ENCODE results near the gene PHLDA2.

Gene PHLDA2

GRCh38 chr11:2882396-2883110 lies 46.7 kb downstream of the PHLDA2 start:
- H3K36me3 ChIP-seq (ENCODE audit: control insufficient read depth in 4 of 4, insufficient read depth in 4 of 4, low read length in 3 of 4) = peaks cover 0 to 2% (median 0%) of the 10 kb centered on the region in 4 experiments
- H3K27me3 ChIP-seq (replicated peaks in 2 of 5; ENCODE audit: control insufficient read depth in 4 of 5, insufficient read depth in 5 of 5, low read length in 4 of 5) = no peaks in the 10 kb centered on the region
- no peak overlapping the region for H3K4me3 ChIP-seq (ENCODE audit: control insufficient read depth in 1 of 7, extremely low read depth in 1 of 7, insufficient read depth in 4 of 7, low read depth in 2 of 7, low read length in 6 of 7)
- H3K4me1 ChIP-seq (ENCODE audit: control extremely low read depth in 1 of 4, control insufficient read depth in 4 of 4, insufficient read depth in 4 of 4, low read length in 3 of 4) = peaks cover 0 to 33% (median 31%) of the 10 kb centered on the region in 4 experiments
- ChIA-PET CTCF (interaction anchor here (0.6 to 14.6 kb wide), 10 partner anchors 103 to 452 kb away, joined by 3 to 462 read pairs (median 3); no protein-coding TSS in a partner anchor), POLR2A (no interaction called here)
- 85% methylated on average over 9 of the region's 11 CpGs for WGBS (ENCODE audit: insufficient coverage)
- H3K9me3 ChIP-seq (ENCODE audit: control extremely low read depth in 1 of 5, control insufficient read depth in 4 of 5, insufficient read depth in 2 of 5, low read depth in 1 of 5, low read length in 4 of 5) = peaks cover 0 to 3% (median 0%) of the 10 kb centered on the region in 5 experiments
- H3K27ac ChIP-seq (ENCODE audit: insufficient read depth in 1 of 2, low read depth in 1 of 2, low read length in 2 of 2, poor library complexity in 1 of 2, severe bottlenecking in 2 of 2) = no peak overlapping the region
- DNase-seq = peak in 1 of 3 donors; percentile 24

- WGBS (ENCODE audit: insufficient coverage) = 70% methylated on average over 4 of the region's 12 CpGs
- H3K9me3 ChIP-seq (ENCODE audit: control extremely low read depth in 1 of 5, control insufficient read depth in 4 of 5, insufficient read depth in 2 of 5, low read depth in 1 of 5, low read length in 4 of 5) = peaks cover 0 to 5% (median 0%) of the 10 kb centered on the region in 5 experiments
- CTCF ChIA-PET = interaction anchor here (0.7 to 2.5 kb wide), 5 partner anchors 11 to 349 kb away, joined by 3 to 6 read pairs (median 3); no protein-coding TSS in a partner anchor
- no peaks in the 10 kb centered on the region for H3K27me3 ChIP-seq (replicated peaks in 2 of 5; ENCODE audit: control insufficient read depth in 4 of 5, insufficient read depth in 5 of 5, low read length in 4 of 5)
- POLR2A ChIA-PET = interaction anchor here (0.5 kb wide), 1 partner anchor 81 kb away, joined by 3 read pairs; no protein-coding TSS in a partner anchor
- H3K4me1 ChIP-seq (ENCODE audit: control extremely low read depth in 1 of 4, control insufficient read depth in 4 of 4, insufficient read depth in 4 of 4, low read length in 3 of 4) = peaks cover 0 to 33% (median 28%) of the 10 kb centered on the region in 4 experiments
- no peak overlapping the region for H3K27ac ChIP-seq (ENCODE audit: insufficient read depth in 1 of 2, low read depth in 1 of 2, low read length in 2 of 2, poor library complexity in 1 of 2, severe bottlenecking in 2 of 2)
- no peak overlapping the region for H3K4me3 ChIP-seq (ENCODE audit: control insufficient read depth in 1 of 7, extremely low read depth in 1 of 7, insufficient read depth in 4 of 7, low read depth in 2 of 7, low read length in 6 of 7)
- H3K36me3 ChIP-seq (ENCODE audit: control insufficient read depth in 4 of 4, insufficient read depth in 4 of 4, low read length in 3 of 4) = peaks cover 0 to 2% (median 0%) of the 10 kb centered on the region in 4 experiments
- no peak for DNase-seq
These were observed 47.2 kb downstream of the PHLDA2 start for GRCh38 chr11:2881981-2882375.

DNA sequence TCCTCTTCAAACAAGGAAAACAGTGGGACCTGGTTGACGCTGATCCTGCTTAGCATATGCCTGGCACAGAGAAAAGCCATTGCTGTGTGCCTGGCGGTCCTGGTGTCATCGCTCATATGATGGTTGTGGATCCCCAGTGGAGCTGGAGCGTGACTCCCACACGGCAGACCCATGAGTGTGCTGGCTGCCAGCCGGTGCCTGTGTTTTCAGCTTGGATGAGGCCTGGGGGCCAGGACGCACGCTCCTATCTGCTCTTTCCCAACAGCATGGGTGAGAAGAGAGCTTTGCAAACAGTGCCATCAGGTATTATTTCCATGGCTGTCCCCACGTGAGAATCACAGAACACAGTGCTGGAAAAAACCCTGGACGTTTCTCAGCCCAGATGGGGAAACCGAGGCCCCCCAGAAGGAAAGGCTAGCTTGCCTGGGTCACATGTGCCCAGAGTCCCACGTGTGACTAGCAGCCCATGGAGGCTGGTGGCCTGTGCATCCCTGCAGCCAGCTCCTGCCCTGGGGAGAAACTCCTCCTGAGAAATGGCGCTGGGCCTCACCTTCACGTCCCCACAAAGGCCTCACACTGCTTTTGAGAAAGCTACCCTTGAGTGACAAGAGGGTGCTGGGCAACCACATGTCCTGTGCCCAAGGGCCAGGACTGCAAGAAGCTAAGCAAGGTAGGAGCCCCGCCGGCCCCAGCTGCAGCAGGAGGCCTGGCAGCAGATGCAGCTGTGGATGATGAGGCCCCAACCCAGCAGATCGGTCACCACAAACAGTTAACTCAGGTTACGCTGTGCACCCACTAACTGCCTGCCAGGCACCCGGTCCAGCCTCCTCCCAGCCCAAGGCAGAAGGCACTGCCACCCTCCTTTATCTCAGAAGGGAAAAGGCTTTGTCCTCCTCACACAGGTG lies 47.9 kb downstream of the PHLDA2 start:
- peaks cover 0 to 2% (median 0%) of the 10 kb centered on the region in 4 experiments for H3K36me3 ChIP-seq (ENCODE audit: control insufficient read depth in 4 of 4, insufficient read depth in 4 of 4, low read length in 3 of 4)
- peaks cover 0 to 5% (median 0%) of the 10 kb centered on the region in 5 experiments for H3K9me3 ChIP-seq (ENCODE audit: control extremely low read depth in 1 of 5, control insufficient read depth in 4 of 5, insufficient read depth in 2 of 5, low read depth in 1 of 5, low read length in 4 of 5)
- POLR2A ChIA-PET = interaction anchor here (0.5 kb wide), 1 partner anchor 81 kb away, joined by 3 read pairs; no protein-coding TSS in a partner anchor
- no peak for DNase-seq
- no peak overlapping the region for H3K27ac ChIP-seq (ENCODE audit: insufficient read depth in 1 of 2, low read depth in 1 of 2, low read length in 2 of 2, poor library complexity in 1 of 2, severe bottlenecking in 2 of 2)
- CTCF ChIA-PET = interaction anchor here (0.7 to 1.6 kb wide), 5 partner anchors 8 to 348 kb away, joined by 3 read pairs; no protein-coding TSS in a partner anchor
- no peaks in the 10 kb centered on the region for H3K27me3 ChIP-seq (replicated peaks in 2 of 5; ENCODE audit: control insufficient read depth in 4 of 5, insufficient read depth in 5 of 5, low read length in 4 of 5)
- WGBS (ENCODE audit: insufficient coverage) = 93% methylated on average over 15 of the region's 19 CpGs
- H3K4me3 ChIP-seq (ENCODE audit: control insufficient read depth in 1 of 7, extremely low read depth in 1 of 7, insufficient read depth in 4 of 7, low read depth in 2 of 7, low read length in 6 of 7) = no peak overlapping the region
- H3K4me1 ChIP-seq (ENCODE audit: control extremely low read depth in 1 of 4, control insufficient read depth in 4 of 4, insufficient read depth in 4 of 4, low read length in 3 of 4) = peaks cover 0 to 27% (median 22%) of the 10 kb centered on the region in 4 experiments

DNA sequence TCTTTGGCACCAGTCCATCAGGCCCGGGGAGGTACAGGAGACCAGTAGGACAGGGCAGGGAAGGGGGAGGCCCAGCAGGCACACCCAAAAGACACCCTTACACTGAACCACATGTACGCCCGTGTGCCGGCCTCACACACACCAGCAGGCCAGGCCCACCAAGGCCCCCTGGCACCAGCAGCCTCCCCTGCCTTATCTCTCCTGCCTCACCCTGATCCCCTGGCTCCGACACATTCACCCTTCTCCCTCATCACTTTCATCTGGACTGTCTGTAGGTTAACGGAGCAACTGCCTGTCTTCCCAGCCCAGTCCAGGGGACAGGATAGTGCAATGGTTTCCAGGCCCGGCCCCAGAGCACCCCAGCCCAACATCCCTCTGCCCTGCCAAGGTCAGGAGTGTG lies 48.6 kb downstream of the PHLDA2 start:
- 91% methylated on average over 4 of the region's 7 CpGs for WGBS (ENCODE audit: insufficient coverage)
- ChIA-PET CTCF (no interaction called here), POLR2A (no interaction called here)
- Histone ChIP-seq H3K36me3 (ENCODE audit: control insufficient read depth in 4 of 4, insufficient read depth in 4 of 4, low read length in 3 of 4) (peaks cover 0 to 2% (median 0%) of the 10 kb centered on the region in 4 experiments), H3K27me3 (replicated peaks in 2 of 5; ENCODE audit: control insufficient read depth in 4 of 5, insufficient read depth in 5 of 5, low read length in 4 of 5) (no peaks in the 10 kb centered on the region), H3K4me3 (ENCODE audit: control insufficient read depth in 1 of 7, extremely low read depth in 1 of 7, insufficient read depth in 4 of 7, low read depth in 2 of 7, low read length in 6 of 7) (no peak overlapping the region), H3K4me1 (ENCODE audit: control extremely low read depth in 1 of 4, control insufficient read depth in 4 of 4, insufficient read depth in 4 of 4, low read length in 3 of 4) (peaks cover 0 to 26% (median 19%) of the 10 kb centered on the region in 4 experiments), H3K9me3 (ENCODE audit: control extremely low read depth in 1 of 5, control insufficient read depth in 4 of 5, insufficient read depth in 2 of 5, low read depth in 1 of 5, low read length in 4 of 5) (peaks cover 0 to 5% (median 0%) of the 10 kb centered on the region in 5 experiments), H3K27ac (ENCODE audit: insufficient read depth in 1 of 2, low read depth in 1 of 2, low read length in 2 of 2, poor library complexity in 1 of 2, severe bottlenecking in 2 of 2) (no peak overlapping the region)
- DNase-seq = no peak

- H3K27ac ChIP-seq (ENCODE audit: insufficient read depth in 1 of 2, low read depth in 1 of 2, low read length in 2 of 2, poor library complexity in 1 of 2, severe bottlenecking in 2 of 2) = no peak overlapping the region
- peaks cover 0 to 14% (median 7%) of the 10 kb centered on the region in 4 experiments for H3K4me1 ChIP-seq (ENCODE audit: control extremely low read depth in 1 of 4, control insufficient read depth in 4 of 4, insufficient read depth in 4 of 4, low read length in 3 of 4)
- no peak overlapping the region for H3K4me3 ChIP-seq (ENCODE audit: control insufficient read depth in 1 of 7, extremely low read depth in 1 of 7, insufficient read depth in 4 of 7, low read depth in 2 of 7, low read length in 6 of 7)
- no peak for DNase-seq
- ChIA-PET POLR2A (no interaction called here), CTCF (interaction anchor here (0.6 to 1.5 kb wide), 4 partner anchors 9 to 359 kb away, joined by 3 to 4 read pairs (median 4); no protein-coding TSS in a partner anchor)
- H3K9me3 ChIP-seq (ENCODE audit: control extremely low read depth in 1 of 5, control insufficient read depth in 4 of 5, insufficient read depth in 2 of 5, low read depth in 1 of 5, low read length in 4 of 5) = peaks cover 0 to 10% (median 5%) of the 10 kb centered on the region in 5 experiments
- peaks cover 0 to 2% (median 0%) of the 10 kb centered on the region in 4 experiments for H3K36me3 ChIP-seq (ENCODE audit: control insufficient read depth in 4 of 4, insufficient read depth in 4 of 4, low read length in 3 of 4)
- no peaks in the 10 kb centered on the region for H3K27me3 ChIP-seq (replicated peaks in 2 of 5; ENCODE audit: control insufficient read depth in 4 of 5, insufficient read depth in 5 of 5, low read length in 4 of 5)
- WGBS (ENCODE audit: insufficient coverage) = 99% methylated on average over 8 of the region's 8 CpGs
These were observed 50.4 kb downstream of the PHLDA2 start for GRCh38 chr11:2878782-2879181.
